Common myeloid progenitor, CD34-positive (primary cell): ENCODE measurements around the gene HMGCR.

Experiments
- CTCF ChIA-PET: fragments of 350-600 bp; sonication (Branson Sonifier 250); formaldehyde crosslinking; loops from one replicate; lab custom pipeline; 2021; ENCODE audit warnings: antibody characterized with exemption; lab: Charles Lee
- POLR2A ChIA-PET: fragments of 350-600 bp; sonication (Branson Sonifier 250); formaldehyde crosslinking; loops from one replicate; lab custom pipeline; 2021; ENCODE audit warnings: antibody characterized with exemption; lab: Charles Lee
- DNase-seq, 3 donors: peaks; one replicate each; pipeline versions ENCODE4 v3.0.0 to v3.0.0-alpha.2; 2013
- H3K27ac ChIP-seq, 2 experiments: 1 replicate in 1 of 2; 2 replicates in 1 of 2; pipeline ENCODE4 v1.7.0; 2013; ENCODE audit warnings: inconsistent platforms in 2 of 2, low read length in 2 of 2, mild to moderate bottlenecking in 2 of 2, low read depth in 1 of 2, moderate library complexity in 1 of 2; ENCODE audit not compliant: severe bottlenecking in 2 of 2, insufficient read depth in 1 of 2, poor library complexity in 1 of 2
- H3K27me3 ChIP-seq, 5 experiments: replicated peaks in 2 of 5; 1 replicate in 3 of 5; 2 replicates in 2 of 5; pipeline versions ENCODE4 v1.6.1 to v1.7.0; 2013; ENCODE audit warnings: low read length in 4 of 5, mild to moderate bottlenecking in 2 of 5, moderate library complexity in 2 of 5, inconsistent platforms in 1 of 5; ENCODE audit not compliant: insufficient read depth in 5 of 5, control insufficient read depth in 4 of 5
- H3K36me3 ChIP-seq, 4 experiments: 1 replicate in 2 of 4; 2 replicates in 2 of 4; pipeline versions ENCODE4 v1.6.1 to v1.7.0; 2013; ENCODE audit warnings: low read length in 3 of 4, control low read depth in 1 of 4, mild to moderate bottlenecking in 1 of 4; ENCODE audit not compliant: control insufficient read depth in 4 of 4, insufficient read depth in 4 of 4
- H3K4me1 ChIP-seq, 4 experiments: 1 replicate in 3 of 4; 2 replicates in 1 of 4; pipeline versions ENCODE4 v1.6.1 to v1.7.1; 2013; ENCODE audit warnings: low read length in 3 of 4, mild to moderate bottlenecking in 3 of 4, control low read depth in 1 of 4, inconsistent platforms in 1 of 4, moderate library complexity in 1 of 4; ENCODE audit not compliant: control insufficient read depth in 4 of 4, insufficient read depth in 4 of 4; ENCODE audit errors: control extremely low read depth in 1 of 4
- H3K4me3 ChIP-seq, 7 experiments: 1 replicate in 4 of 7; 2 replicates in 3 of 7; pipeline versions ENCODE4 v1.5.1 to v1.7.0; 2013; ENCODE audit warnings: mild to moderate bottlenecking in 7 of 7, low read length in 6 of 7, moderate library complexity in 6 of 7, inconsistent platforms in 2 of 7, low read depth in 2 of 7, control low read depth in 1 of 7; ENCODE audit not compliant: insufficient read depth in 4 of 7, control insufficient read depth in 1 of 7; ENCODE audit errors: extremely low read depth in 1 of 7
- H3K9me3 ChIP-seq, 5 experiments: 1 replicate in 4 of 5; 2 replicates in 1 of 5; pipeline versions ENCODE4 v1.6.1 to v1.7.1; 2013; ENCODE audit warnings: low read length in 4 of 5, mild to moderate bottlenecking in 2 of 5, inconsistent platforms in 1 of 5, low read depth in 1 of 5, moderate library complexity in 1 of 5; ENCODE audit not compliant: control insufficient read depth in 4 of 5, insufficient read depth in 2 of 5; ENCODE audit errors: control extremely low read depth in 1 of 5
- WGBS: methylation state at CpG from one replicate; pipeline ENCODE4 v1.1.5; 2013; ENCODE audit not compliant: insufficient coverage; 5-methylcytosine and 5-hydroxymethylcytosine counted together

Gene HMGCR

GRCh38 chr5:75374394-75374814 is 37.4 kb downstream of the HMGCR start:
- no peaks in the 10 kb centered on the region for H3K27me3 ChIP-seq
- ChIA-PET POLR2A (no interaction called here), CTCF (interaction anchor here (0.9 kb wide), 1 partner anchor 12 kb away, joined by 3 read pairs; no protein-coding TSS in a partner anchor)
- no peak overlapping the region for H3K27ac ChIP-seq
- no peak for DNase-seq
- WGBS, result 87% methylated on average over 8 of the region's 12 CpGs
- no peaks in the 10 kb centered on the region for H3K4me1 ChIP-seq
- no peak overlapping the region for H3K4me3 ChIP-seq
- H3K36me3 ChIP-seq, result peaks cover 7 to 38% (median 21%) of the 10 kb centered on the region in 4 experiments
- no peaks in the 10 kb centered on the region for H3K9me3 ChIP-seq

GRCh38 chr5:75375414-75375813 is 38.4 kb downstream of the HMGCR start:
- Histone ChIP-seq H3K27ac (no peak overlapping the region), H3K36me3 (peaks cover 7 to 47% (median 25%) of the 10 kb centered on the region in 4 experiments), H3K27me3 (no peaks in the 10 kb centered on the region), H3K9me3 (no peaks in the 10 kb centered on the region), H3K4me1 (no peaks in the 10 kb centered on the region), H3K4me3 (no peak overlapping the region)
- DNase-seq, result no peak
- POLR2A ChIA-PET, result no interaction called here
- CTCF ChIA-PET, result interaction anchor here (0.9 kb wide), 1 partner anchor 11 kb away, joined by 3 read pairs; no protein-coding TSS in a partner anchor
- 100% methylated on average over 1 of the region's 4 CpGs for WGBS

DNA sequence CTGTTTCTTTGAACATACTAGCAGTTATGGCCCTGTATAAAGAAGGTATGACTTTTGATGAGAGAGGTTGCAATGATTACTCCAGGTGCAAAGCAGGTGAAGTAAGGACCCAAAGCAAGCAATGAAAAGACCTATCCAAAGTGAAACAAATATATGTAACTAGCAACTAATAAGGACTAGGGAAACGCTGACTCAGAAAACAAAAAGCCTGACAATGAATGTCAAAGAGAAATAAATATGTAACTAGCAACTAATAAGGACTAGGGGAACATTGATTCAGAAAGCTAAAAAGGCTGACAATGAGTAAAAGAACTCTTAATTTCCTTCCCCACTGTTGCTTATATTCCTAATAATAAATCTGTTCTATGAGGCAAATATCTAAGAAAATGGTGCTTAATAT is 43.1 kb downstream of the HMGCR start:
- ChIA-PET CTCF (interaction anchor here (1.0 to 1.1 kb wide), 2 partner anchors 15 to 43 kb away, joined by 3 read pairs; partner anchors contain the start of gene HMGCR), POLR2A (no interaction called here)
- H3K4me1 ChIP-seq, result peaks cover 0 to 9% (median 6%) of the 10 kb centered on the region in 4 experiments
- WGBS, result no CpG with 5 or more reads among the region's 1 CpG
- H3K27ac ChIP-seq, result no peak overlapping the region
- DNase-seq, result no peak
- no peak overlapping the region for H3K4me3 ChIP-seq
- H3K27me3 ChIP-seq, result no peaks in the 10 kb centered on the region
- H3K36me3 ChIP-seq, result peaks cover 7 to 53% (median 26%) of the 10 kb centered on the region in 4 experiments
- no peaks in the 10 kb centered on the region for H3K9me3 ChIP-seq

DNA sequence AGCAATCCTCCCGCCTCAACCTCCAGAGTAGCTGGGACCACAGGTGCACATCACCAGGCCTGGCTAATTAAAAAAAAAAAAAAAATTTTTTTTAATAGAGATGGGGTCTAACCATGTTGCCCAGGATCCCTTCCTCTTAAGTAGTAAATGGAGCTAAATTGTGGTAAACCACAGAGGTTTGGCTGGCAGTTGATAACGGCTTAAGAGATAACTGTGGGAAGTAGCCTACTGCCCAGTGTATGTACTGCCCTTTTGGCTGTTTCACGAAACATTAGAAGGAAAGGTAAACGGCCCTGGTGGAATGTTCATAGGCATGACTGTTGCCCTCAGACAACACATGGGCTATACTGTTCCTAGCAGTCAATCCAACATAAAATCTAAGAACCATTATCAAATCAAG is 44.4 kb downstream of the HMGCR start:
- peaks cover 0 to 9% (median 6%) of the 10 kb centered on the region in 4 experiments for H3K4me1 ChIP-seq
- H3K27ac ChIP-seq, result no peak overlapping the region
- H3K36me3 ChIP-seq, result peaks cover 5 to 53% (median 29%) of the 10 kb centered on the region in 4 experiments
- H3K4me3 ChIP-seq, result no peak overlapping the region
- POLR2A ChIA-PET, result interaction anchor here (0.6 kb wide), 2 partner anchors 75 to 339 kb away, joined by 3 read pairs; no protein-coding TSS in a partner anchor
- CTCF ChIA-PET, result interaction anchor here (0.6 to 0.8 kb wide), 2 partner anchors 198 to 846 kb away, joined by 3 read pairs; no protein-coding TSS in a partner anchor
- peak; percentile 44 to 73 (median 61) for DNase-seq
- no peaks in the 10 kb centered on the region for H3K27me3 ChIP-seq
- no peaks in the 10 kb centered on the region for H3K9me3 ChIP-seq
- no CpG with 5 or more reads among the region's 4 CpGs for WGBS

- no peaks in the 10 kb centered on the region for H3K27me3 ChIP-seq
- H3K4me1 ChIP-seq, result peaks cover 0 to 9% (median 6%) of the 10 kb centered on the region in 4 experiments
- ChIA-PET POLR2A (no interaction called here), CTCF (no interaction called here)
- 11% methylated on average over 1 of the region's 1 CpG for WGBS
- DNase-seq, result no peak
- H3K27ac ChIP-seq, result no peak overlapping the region
- H3K4me3 ChIP-seq, result no peak overlapping the region
- H3K9me3 ChIP-seq, result no peaks in the 10 kb centered on the region
- H3K36me3 ChIP-seq, result peaks cover 7 to 56% (median 29%) of the 10 kb centered on the region in 4 experiments
These were observed 47.2 kb downstream of the HMGCR start for GRCh38 chr5:75384218-75384617.

DNA sequence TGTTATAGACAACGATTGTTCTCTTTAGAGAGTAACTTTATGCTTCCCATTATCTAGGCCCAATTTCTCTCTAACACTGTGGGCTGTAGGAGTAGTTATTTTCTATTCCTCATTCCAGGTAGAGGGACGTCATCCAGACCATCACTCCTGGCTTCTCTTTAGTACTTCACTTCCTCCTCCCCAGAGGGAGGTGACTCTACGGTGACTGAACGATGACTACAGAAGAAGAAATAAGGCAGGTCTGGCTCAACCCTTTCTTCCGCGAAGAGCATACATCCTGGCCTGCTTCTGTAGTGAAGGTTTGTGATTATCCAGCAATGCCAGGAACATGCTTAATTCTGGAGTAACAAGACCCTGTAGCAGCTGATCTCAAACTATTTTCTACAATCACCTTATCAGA is 50.8 kb downstream of the HMGCR start:
- no peak for DNase-seq
- H3K27me3 ChIP-seq, result no peaks in the 10 kb centered on the region
- no peak overlapping the region for H3K4me3 ChIP-seq
- no peaks in the 10 kb centered on the region for H3K4me1 ChIP-seq
- peaks cover 11 to 37% (median 17%) of the 10 kb centered on the region in 4 experiments for H3K36me3 ChIP-seq
- no peaks in the 10 kb centered on the region for H3K9me3 ChIP-seq
- no peak overlapping the region for H3K27ac ChIP-seq
- POLR2A ChIA-PET, result no interaction called here
- WGBS, result 100% methylated on average over 2 of the region's 6 CpGs
- CTCF ChIA-PET, result no interaction called here

GRCh38 chr5:75389430-75389829 is 52.4 kb downstream of the HMGCR start:
- H3K27ac ChIP-seq, result no peak overlapping the region
- CTCF ChIA-PET, result interaction anchor here (0.6 kb wide), 1 partner anchor 618 kb away, joined by 3 read pairs; no protein-coding TSS in a partner anchor
- WGBS, result no CpG with 5 or more reads among the region's 2 CpGs
- POLR2A ChIA-PET, result no interaction called here
- H3K36me3 ChIP-seq, result peaks cover 8 to 30% (median 16%) of the 10 kb centered on the region in 4 experiments
- no peaks in the 10 kb centered on the region for H3K27me3 ChIP-seq
- no peak for DNase-seq
- no peaks in the 10 kb centered on the region for H3K4me1 ChIP-seq
- H3K9me3 ChIP-seq, result no peaks in the 10 kb centered on the region
- H3K4me3 ChIP-seq, result no peak overlapping the region
